Uterus (tissue), 4 donors: ENCODE measurements around the gene ROS1. TPM values are rescaled to one million over a fixed set of nuclear protein-coding genes. Genes with fewer than 3 reads are reported as not detected.
"Not testable (repeated sequence)": the region's sequence is repeated elsewhere in the genome, so short reads cannot be mapped to it uniquely, and the experiment has no call there.

Experiments used
- DNase-seq, 2 donors: peaks; one replicate each; pipeline ENCODE4 v3.0.0-alpha.2; 2019 to 2020
- H3K27ac ChIP-seq, 2 donors: fragments of 200-600 bp; sonication (generic); 1 replicate in 1 of 2; 2 replicates in 1 of 2; pipeline ENCODE4 v1.5.1; 2016 to 2018
- H3K27me3 ChIP-seq, 2 donors: fragments of 200-600 bp; sonication (generic); one replicate each; pipeline ENCODE4 v1.5.1; 2018 to 2019; ENCODE audit warnings: control low read depth in 1 of 2
- H3K36me3 ChIP-seq, 2 donors: fragments of 200-600 bp; sonication (generic); one replicate each; pipeline ENCODE4 v1.5.1; 2019; ENCODE audit warnings: control low read depth in 1 of 2
- H3K4me1 ChIP-seq, 2 donors: fragments of 200-600 bp; sonication (generic); one replicate each; pipeline ENCODE4 v1.5.1; 2018 to 2019; ENCODE audit warnings: control low read depth in 1 of 2
- H3K4me3 ChIP-seq, 2 donors: fragments of 200-600 bp; sonication (generic); 1 replicate in 1 of 2; 2 replicates in 1 of 2; pipeline ENCODE4 v1.5.1; 2018 to 2019; ENCODE audit warnings: mild to moderate bottlenecking in 1 of 2
- H3K9me3 ChIP-seq, 2 donors: fragments of 200-600 bp; sonication (generic); one replicate each; pipeline ENCODE4 v1.5.1; 2019; ENCODE audit warnings: control low read depth in 1 of 2
- CTCF ChIP-seq, 4 experiments: fragments of 200-600 bp in 2 of 4; fragments of 450-650 bp in 2 of 4; sonication (generic) in 2 of 4; IDR thresholded peaks; one replicate each; pipeline ENCODE4 v1.5.1; 2016 to 2019; ENCODE audit warnings: antibody characterized with exemption in 4 of 4, mild to moderate bottlenecking in 2 of 4, moderate library complexity in 1 of 4
- POLR2A ChIP-seq, 2 donors: fragments of 450-650 bp; IDR thresholded peaks; one replicate each; pipeline ENCODE4 v1.6.1; 2016; ENCODE audit warnings: antibody characterized with exemption in 2 of 2, mild to moderate bottlenecking in 1 of 2, moderate library complexity in 1 of 2
- intact Hi-C: fragments of 100-400 bp; cut with DNase I; formaldehyde crosslinking; loops from one replicate; pipeline ENCODE4 v1.15.1; 2023; ENCODE audit warnings: low total_unique reads
- total RNA-seq, 4 donors: library from RNA; depleted of rRNA in 3 of 4; stranded (reverse); fragments of >200 nt in 3 of 4; gene quantifications; one replicate each; pipeline versions ENCODE4 v1.1.0 to v1.2.4, GENCODE V29; 2014 to 2023
- donor health status: DM: yes; HTN: yes; CAD: no.

The ROS1 gene
- total RNA-seq, 4 donors from 2014 or later = 2.0 TPM; not detected in 3

GRCh38 chr6:117448732-117449485 lies 23.2 kb upstream of the ROS1 start:
- intact Hi-C loops = no loop called here
- H3K9me3 ChIP-seq = no peaks in the 10 kb centered on the region
- H3K4me3 ChIP-seq = no peak overlapping the region
- TF ChIP-seq CTCF (IDR thresholded peaks at IDR 0.05) (no peak), POLR2A (IDR thresholded peaks at IDR 0.05) (no peak)
- no peaks in the 10 kb centered on the region for H3K36me3 ChIP-seq
- no peak overlapping the region for H3K27ac ChIP-seq
- DNase-seq = no peak
- no peaks in the 10 kb centered on the region for H3K4me1 ChIP-seq
- no peaks in the 10 kb centered on the region for H3K27me3 ChIP-seq

GRCh38 chr6:117448011-117448410 lies 22.3 kb upstream of the ROS1 start:
- intact Hi-C loops = no loop called here
- H3K27me3 ChIP-seq = no peaks in the 10 kb centered on the region
- TF ChIP-seq CTCF (IDR thresholded peaks at IDR 0.05) (no peak), POLR2A (IDR thresholded peaks at IDR 0.05) (no peak)
- H3K4me1 ChIP-seq = no peaks in the 10 kb centered on the region
- H3K36me3 ChIP-seq = no peaks in the 10 kb centered on the region
- no peak overlapping the region for H3K4me3 ChIP-seq
- H3K27ac ChIP-seq = no peak overlapping the region
- no peaks in the 10 kb centered on the region for H3K9me3 ChIP-seq
- DNase-seq = no peak

GRCh38 chr6:117446861-117447260 lies 21.1 kb upstream of the ROS1 start:
- intact Hi-C loops = no loop called here
- Histone ChIP-seq H3K4me3 (no peak overlapping the region), H3K9me3 (no peaks in the 10 kb centered on the region), H3K4me1 (no peaks in the 10 kb centered on the region), H3K27me3 (no peaks in the 10 kb centered on the region), H3K36me3 (no peaks in the 10 kb centered on the region), H3K27ac (no peak overlapping the region)
- DNase-seq = no peak
- no peak for TF ChIP-seq CTCF (IDR thresholded peaks at IDR 0.05)
- no peak for TF ChIP-seq POLR2A (IDR thresholded peaks at IDR 0.05)

GRCh38 chr6:117444600-117444999 lies 18.9 kb upstream of the ROS1 start:
- no peak for DNase-seq
- TF ChIP-seq POLR2A (IDR thresholded peaks at IDR 0.05) (no peak), CTCF (IDR thresholded peaks at IDR 0.05) (no peak)
- H3K27me3 ChIP-seq = no peaks in the 10 kb centered on the region
- no peaks in the 10 kb centered on the region for H3K36me3 ChIP-seq
- no peak overlapping the region for H3K4me3 ChIP-seq
- no peak overlapping the region for H3K27ac ChIP-seq
- intact Hi-C loops = no loop called here
- no peaks in the 10 kb centered on the region for H3K9me3 ChIP-seq
- H3K4me1 ChIP-seq = peaks cover 0 to 3% of the 10 kb centered on the region in 2 donors

- H3K27ac ChIP-seq, DNase-seq, H3K27me3 ChIP-seq, intact Hi-C loops, H3K4me1 ChIP-seq, H3K4me3 ChIP-seq, H3K9me3 ChIP-seq, H3K36me3 ChIP-seq: not testable (repeated sequence)
These were observed 16.6 kb upstream of the ROS1 start for GRCh38 chr6:117442313-117442712.
